ENCODE data around the gene NID1.
"Not testable (repeated sequence)": the region's sequence is repeated elsewhere in the genome, so short reads cannot be mapped to it uniquely, and the experiment has no call there.

The NID1 gene

DNA sequence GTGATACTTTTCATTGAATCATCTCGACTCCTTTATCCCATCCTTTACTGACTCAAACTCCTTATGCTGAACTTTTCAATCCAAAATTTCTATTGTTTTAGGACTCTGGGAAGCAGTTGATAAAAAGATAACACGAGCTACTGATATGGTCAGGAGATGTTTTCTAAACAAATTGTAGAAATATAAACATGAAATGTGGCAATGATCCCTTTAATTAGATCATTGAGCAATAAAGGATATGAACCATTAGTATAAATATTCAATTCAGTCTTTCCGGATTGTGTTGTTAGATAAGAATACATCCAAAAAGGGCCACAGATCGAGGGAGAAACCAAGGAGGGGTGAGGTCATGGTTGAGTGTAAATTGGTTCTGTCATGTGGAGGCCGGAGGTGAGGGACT is 88.4 kb downstream of the NID1 start:
- no peak overlapping the region for H3K4me3 ChIP-seq (ENCODE audit: control insufficient read depth, low read depth, low read length)
- DNase-seq (ENCODE audit: low read depth), result no peak
- TF ChIP-seq, protein P1, sequence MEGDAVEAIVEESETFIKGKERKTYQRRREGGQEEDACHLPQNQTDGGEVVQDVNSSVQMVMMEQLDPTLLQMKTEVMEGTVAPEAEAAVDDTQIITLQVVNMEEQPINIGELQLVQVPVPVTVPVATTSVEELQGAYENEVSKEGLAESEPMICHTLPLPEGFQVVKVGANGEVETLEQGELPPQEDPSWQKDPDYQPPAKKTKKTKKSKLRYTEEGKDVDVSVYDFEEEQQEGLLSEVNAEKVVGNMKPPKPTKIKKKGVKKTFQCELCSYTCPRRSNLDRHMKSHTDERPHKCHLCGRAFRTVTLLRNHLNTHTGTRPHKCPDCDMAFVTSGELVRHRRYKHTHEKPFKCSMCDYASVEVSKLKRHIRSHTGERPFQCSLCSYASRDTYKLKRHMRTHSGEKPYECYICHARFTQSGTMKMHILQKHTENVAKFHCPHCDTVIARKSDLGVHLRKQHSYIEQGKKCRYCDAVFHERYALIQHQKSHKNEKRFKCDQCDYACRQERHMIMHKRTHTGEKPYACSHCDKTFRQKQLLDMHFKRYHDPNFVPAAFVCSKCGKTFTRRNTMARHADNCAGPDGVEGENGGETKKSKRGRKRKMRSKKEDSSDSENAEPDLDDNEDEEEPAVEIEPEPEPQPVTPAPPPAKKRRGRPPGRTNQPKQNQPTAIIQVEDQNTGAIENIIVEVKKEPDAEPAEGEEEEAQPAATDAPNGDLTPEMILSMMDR (IDR thresholded peaks at IDR 0.05; ENCODE audit: control insufficient read depth, insufficient read depth, low read depth, low read length, missing control alignments), result no peak

DNA sequence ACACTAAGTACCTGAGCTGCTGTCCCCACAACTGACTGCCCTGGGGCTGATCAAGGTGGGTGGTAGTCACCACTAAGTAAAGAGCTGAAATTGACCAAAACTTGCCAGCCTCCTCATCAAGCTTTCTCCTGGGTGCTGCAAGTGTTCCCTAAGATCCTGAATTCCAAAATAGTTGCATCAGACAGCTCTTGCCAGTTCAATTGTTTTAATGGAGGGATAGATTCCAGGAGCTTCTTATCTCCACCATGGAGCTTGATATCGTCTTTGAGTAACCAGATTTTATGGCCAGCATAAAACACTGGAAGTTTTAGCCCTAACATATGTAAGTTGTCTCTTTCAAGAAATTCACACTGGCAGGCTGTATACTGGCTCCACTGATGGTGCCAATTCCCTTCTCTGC is 90.3 kb downstream of the NID1 start:
- DNase-seq (ENCODE audit: low read depth), result no peak
- TF ChIP-seq, protein P1 (IDR thresholded peaks at IDR 0.05; ENCODE audit: control insufficient read depth, insufficient read depth, low read depth, low read length, missing control alignments), result no peak
- no peak overlapping the region for H3K4me3 ChIP-seq (ENCODE audit: control insufficient read depth, low read depth, low read length)

DNA sequence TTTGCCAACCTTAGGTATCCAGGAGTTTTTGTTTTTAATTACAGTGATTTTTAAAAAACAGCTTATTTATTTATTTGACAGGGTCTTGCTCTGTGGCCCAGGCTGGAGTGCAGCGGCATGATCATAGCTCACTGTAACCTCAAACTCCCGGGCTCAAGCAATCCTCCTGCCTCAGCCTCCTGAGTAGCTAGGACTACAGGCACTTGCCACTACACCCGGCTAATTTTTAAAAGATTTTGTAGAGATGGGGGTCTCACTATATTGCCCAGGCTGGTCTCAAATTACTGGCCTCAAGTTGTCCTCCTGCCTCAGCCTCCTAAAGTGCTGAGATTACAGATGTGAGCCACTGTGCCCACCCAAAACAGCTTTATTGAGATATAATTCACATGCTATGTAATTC is 92.2 kb downstream of the NID1 start:
- DNase-seq (ENCODE audit: low read depth); H3K4me3 ChIP-seq (ENCODE audit: control insufficient read depth, low read depth, low read length): not testable (repeated sequence)

DNA sequence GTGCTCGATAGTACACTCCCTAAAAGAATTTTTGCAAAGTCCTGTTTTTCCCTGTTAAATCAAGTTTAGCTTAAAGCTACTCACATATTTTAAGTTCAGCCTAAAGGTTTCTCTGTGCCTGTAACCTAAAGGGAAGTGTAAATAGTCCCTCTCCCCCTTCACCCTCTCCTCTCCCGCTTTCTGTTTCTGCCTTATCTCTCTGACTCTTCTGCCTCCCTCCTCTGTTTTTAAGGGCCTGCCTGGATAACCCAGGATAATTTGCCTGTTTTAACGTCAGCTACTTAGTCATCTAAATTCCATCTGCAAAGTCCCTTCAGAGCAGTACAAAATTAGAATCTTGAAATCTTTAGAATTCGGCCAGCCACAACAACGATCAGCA is 92.6 kb downstream of the NID1 start:
- peak overlapping the region; percentile 35 for H3K4me3 ChIP-seq (ENCODE audit: control insufficient read depth, low read depth, low read length)
- DNase-seq (ENCODE audit: low read depth), result no peak
- TF ChIP-seq, protein P1 (IDR thresholded peaks at IDR 0.05; ENCODE audit: control insufficient read depth, insufficient read depth, low read depth, low read length, missing control alignments), result no peak

DNA sequence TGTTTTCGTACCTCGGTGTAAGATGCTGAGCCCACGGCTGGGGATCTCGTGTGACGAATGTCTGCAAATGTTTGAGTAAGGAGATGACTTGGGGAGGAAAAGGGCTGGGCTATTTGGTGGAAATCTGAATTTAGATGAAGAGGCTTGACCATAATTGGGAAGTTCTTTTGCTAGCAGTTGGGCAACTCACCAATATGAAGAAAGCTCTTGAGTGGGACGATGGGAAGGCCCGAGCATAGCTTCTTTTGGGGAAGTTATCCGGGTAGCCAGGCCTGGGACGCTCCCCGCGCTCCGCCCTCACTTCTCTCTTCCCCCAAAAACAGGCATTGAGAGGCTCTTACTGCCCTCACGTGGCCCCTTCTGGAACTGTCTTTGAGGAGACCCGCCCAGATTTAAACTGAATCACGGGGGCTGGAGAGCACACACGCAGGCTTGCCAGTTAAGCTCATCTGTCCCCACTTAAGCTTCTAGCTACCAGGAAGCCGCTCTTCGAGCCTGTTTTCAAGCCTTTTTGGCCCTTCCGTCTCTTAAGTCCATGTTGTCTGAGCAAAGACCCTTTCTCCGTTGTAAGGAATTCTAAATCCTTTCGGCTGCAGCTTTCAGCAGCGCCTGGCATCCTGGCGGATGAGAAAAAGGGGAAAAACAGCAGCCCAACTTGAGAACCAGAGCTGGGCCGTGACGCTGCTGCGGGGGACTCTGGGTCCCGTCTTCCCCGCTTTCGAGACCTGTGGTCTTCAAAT is 93.1 kb downstream of the NID1 start:
- peak overlapping the region; percentile 35 for H3K4me3 ChIP-seq (ENCODE audit: control insufficient read depth, low read depth, low read length)
- DNase-seq (ENCODE audit: low read depth), result peak; percentile 80
- TF ChIP-seq, protein P1 (IDR thresholded peaks at IDR 0.05; ENCODE audit: control insufficient read depth, insufficient read depth, low read depth, low read length, missing control alignments), result peak; percentile 87

DNA sequence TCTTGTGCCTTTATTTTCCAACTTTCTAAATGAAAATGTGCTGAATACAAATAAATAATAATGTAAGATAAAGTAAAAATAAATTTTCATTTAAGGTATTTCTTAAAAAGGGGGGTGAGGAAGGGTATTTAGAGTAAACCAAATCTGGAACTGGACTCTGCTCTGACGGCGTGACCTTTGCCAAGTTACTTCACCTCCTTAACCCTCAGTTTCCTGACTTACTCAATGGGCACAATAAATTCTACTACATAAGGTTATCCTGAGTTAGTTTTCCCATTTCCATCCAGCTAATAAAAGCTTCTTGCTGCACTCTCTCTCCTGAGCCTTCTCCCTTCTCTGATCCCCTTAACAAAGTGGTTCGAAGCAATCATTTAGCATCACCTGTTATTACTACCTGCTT is 93.9 kb downstream of the NID1 start:
- no peak for DNase-seq (ENCODE audit: low read depth)
- TF ChIP-seq, protein P1 (IDR thresholded peaks at IDR 0.05; ENCODE audit: control insufficient read depth, insufficient read depth, low read depth, low read length, missing control alignments), result no peak
- H3K4me3 ChIP-seq (ENCODE audit: control insufficient read depth, low read depth, low read length), result no peak overlapping the region

DNA sequence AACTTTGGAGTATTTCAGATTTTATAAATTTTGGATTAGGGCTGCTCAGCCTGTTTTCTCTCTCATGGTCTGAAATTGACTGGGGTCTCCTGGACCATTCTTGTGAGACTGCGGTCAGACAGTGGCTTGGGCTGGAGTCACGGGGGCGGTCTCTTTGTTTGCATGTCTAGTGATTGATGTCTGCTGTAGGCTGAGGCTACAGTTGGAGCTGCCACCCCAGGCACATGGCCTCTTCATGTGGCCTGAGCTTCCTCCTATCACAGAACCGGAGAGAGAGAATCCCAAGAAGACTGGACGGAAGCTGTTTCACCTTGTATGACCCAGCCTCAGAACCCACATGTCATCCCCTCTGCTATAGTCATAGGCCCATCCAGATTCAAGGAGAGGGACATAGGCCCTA is 96.1 kb downstream of the NID1 start:
- no peak for DNase-seq (ENCODE audit: low read depth)
- TF ChIP-seq, protein P1 (IDR thresholded peaks at IDR 0.05; ENCODE audit: control insufficient read depth, insufficient read depth, low read depth, low read length, missing control alignments), result no peak

DNA sequence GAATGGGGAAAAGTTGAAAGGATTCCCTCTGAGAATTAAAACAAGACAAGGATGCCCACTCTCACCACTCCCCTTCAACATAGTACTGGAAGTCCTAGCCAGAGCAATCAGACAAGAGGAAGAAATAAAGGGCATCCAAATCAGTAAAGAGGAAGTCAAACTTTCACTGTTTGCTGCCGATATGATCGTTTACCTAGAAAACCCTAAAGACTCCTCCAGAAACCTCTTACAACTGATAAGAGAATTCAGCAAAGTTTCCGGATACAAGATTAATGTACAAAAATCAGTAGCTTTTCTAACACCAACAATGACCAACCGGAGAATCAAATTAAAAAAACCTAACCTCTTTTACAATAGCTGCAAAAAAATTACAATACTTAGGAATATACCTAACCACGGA is 98.8 kb downstream of the NID1 start:
- not testable (repeated sequence) for H3K4me3 ChIP-seq (ENCODE audit: control insufficient read depth, low read depth, low read length); DNase-seq (ENCODE audit: low read depth)

More for the DNA sequence above, 96.1 kb downstream of the NID1 start:
- H3K4me3 ChIP-seq (ENCODE audit: control insufficient read depth, low read depth, low read length), result no peak overlapping the region

Measured in AG09309 (cell line).